Esophagus muscularis mucosa (tissue), 4 donors: ENCODE measurements around the gene NEURL4. TPM values are rescaled to one million over a fixed set of nuclear protein-coding genes. Genes with fewer than 3 reads are reported as not detected.

Source experiments
- DNase-seq: peaks from one replicate; pipeline ENCODE4 v3.0.0-alpha.2; 2017; ENCODE audit errors: extremely low spot score
- H3K27ac ChIP-seq, 4 donors: fragments of 200-600 bp; sonication (generic); replicated peaks in 1 of 4; 1 replicate in 3 of 4; 2 replicates in 1 of 4; pipeline ENCODE4 v1.5.1; 2016 to 2019; ENCODE audit warnings: mild to moderate bottlenecking in 1 of 4
- H3K27me3 ChIP-seq, 4 donors: fragments of 200-600 bp; sonication (generic); one replicate each; pipeline versions ENCODE4 v1.5.1 to v1.6.0; 2016 to 2019
- H3K36me3 ChIP-seq, 4 donors: fragments of 200-600 bp; sonication (generic); one replicate each; pipeline ENCODE4 v1.5.1; 2016 to 2019
- H3K4me1 ChIP-seq, 4 donors: fragments of 200-600 bp; sonication (generic); one replicate each; pipeline ENCODE4 v1.5.1; 2016 to 2019
- H3K4me3 ChIP-seq, 4 donors: fragments of 200-600 bp; sonication (generic); 1 replicate in 2 of 4; 2 replicates in 2 of 4; pipeline ENCODE4 v1.5.1; 2016 to 2019; ENCODE audit warnings: mild to moderate bottlenecking in 4 of 4, moderate library complexity in 1 of 4
- H3K9me3 ChIP-seq, 4 donors: fragments of 200-600 bp; sonication (generic); 1 replicate in 3 of 4; 2 replicates in 1 of 4; pipeline ENCODE4 v1.5.1; 2016 to 2019
- EP300 ChIP-seq: sonication (generic); formaldehyde crosslinking; IDR thresholded peaks from one replicate; pipeline ENCODE4 v1.6.1; 2017; ENCODE audit warnings: antibody characterized with exemption
- POLR2A ChIP-seq: fragments of 450-650 bp; IDR thresholded peaks from one replicate; pipeline ENCODE4 v1.6.1; 2017; ENCODE audit warnings: antibody characterized with exemption, moderate library complexity, mild to moderate bottlenecking, low read depth
- POLR2AphosphoS5 ChIP-seq, 2 donors: sonication (generic); formaldehyde crosslinking; IDR thresholded peaks; one replicate each; pipeline ENCODE4 v1.6.1; 2017; ENCODE audit warnings: antibody characterized with exemption in 2 of 2
- WGBS: methylation state at CpG from one replicate; pipeline ENCODE4 v1.1.5; 2018; 5-methylcytosine and 5-hydroxymethylcytosine counted together
- intact Hi-C: fragments of 100-400 bp; cut with DNase I; formaldehyde crosslinking; loops from one replicate; pipeline ENCODE4 v1.15.1; 2023
- total RNA-seq, 4 donors: library from RNA; depleted of rRNA; stranded (reverse); fragments of >200 nt; gene quantifications; one replicate each; pipeline versions ENCODE4 v1.1.0 to v1.2.1, GENCODE V29; 2016
- TF ChIP-seq, protein P1 (sequence below), 3 experiments: fragments of 200-600 bp in 2 of 3; fragments of 450-650 bp in 1 of 3; sonication (generic) in 2 of 3; IDR thresholded peaks; one replicate each; pipeline ENCODE4 v1.5.1; 2017 to 2019; ENCODE audit warnings: antibody characterized with exemption in 3 of 3, mild to moderate bottlenecking in 2 of 3, moderate library complexity in 1 of 3

Gene NEURL4
- total RNA-seq, 4 donors from 2014 or later: 13.9 to 27.0 (median 20.6) TPM

DNA sequence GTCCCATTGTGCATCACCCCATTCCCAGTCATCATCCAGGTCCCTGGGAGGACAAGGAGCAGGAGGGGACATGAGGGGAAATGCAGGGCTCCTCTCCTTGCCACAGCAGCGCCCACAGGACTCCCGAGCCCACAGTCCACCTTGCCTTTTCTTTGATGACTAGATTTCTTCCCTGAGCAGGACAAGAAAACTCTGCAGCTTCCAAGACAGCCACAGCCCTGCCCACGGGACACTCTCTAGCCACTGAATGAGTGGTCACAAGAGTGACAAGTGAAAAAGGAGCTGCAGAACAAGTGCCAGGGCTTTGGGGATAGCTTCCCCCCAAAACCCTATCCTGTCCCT lies 4.7 kb downstream of the NEURL4 start:
- H3K9me3 ChIP-seq: no peaks in the 10 kb centered on the region
- H3K27me3 ChIP-seq: no peaks in the 10 kb centered on the region
- no peak for TF ChIP-seq POLR2A
- TF ChIP-seq POLR2AphosphoS5 (IDR thresholded peaks at IDR 0.05): no peak
- TF ChIP-seq, protein P1, sequence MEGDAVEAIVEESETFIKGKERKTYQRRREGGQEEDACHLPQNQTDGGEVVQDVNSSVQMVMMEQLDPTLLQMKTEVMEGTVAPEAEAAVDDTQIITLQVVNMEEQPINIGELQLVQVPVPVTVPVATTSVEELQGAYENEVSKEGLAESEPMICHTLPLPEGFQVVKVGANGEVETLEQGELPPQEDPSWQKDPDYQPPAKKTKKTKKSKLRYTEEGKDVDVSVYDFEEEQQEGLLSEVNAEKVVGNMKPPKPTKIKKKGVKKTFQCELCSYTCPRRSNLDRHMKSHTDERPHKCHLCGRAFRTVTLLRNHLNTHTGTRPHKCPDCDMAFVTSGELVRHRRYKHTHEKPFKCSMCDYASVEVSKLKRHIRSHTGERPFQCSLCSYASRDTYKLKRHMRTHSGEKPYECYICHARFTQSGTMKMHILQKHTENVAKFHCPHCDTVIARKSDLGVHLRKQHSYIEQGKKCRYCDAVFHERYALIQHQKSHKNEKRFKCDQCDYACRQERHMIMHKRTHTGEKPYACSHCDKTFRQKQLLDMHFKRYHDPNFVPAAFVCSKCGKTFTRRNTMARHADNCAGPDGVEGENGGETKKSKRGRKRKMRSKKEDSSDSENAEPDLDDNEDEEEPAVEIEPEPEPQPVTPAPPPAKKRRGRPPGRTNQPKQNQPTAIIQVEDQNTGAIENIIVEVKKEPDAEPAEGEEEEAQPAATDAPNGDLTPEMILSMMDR (IDR thresholded peaks at IDR 0.05): no peak
- TF ChIP-seq EP300: no peak
- H3K36me3 ChIP-seq: peaks cover 34 to 83% (median 73%) of the 10 kb centered on the region in 4 donors
- no peak overlapping the region for H3K4me3 ChIP-seq
- DNase-seq: no peak
- H3K27ac ChIP-seq: no peak overlapping the region
- WGBS: 90% methylated on average over 2 of the region's 3 CpGs
- intact Hi-C loops: no loop called here
- peaks cover 10 to 26% (median 15%) of the 10 kb centered on the region in 4 donors for H3K4me1 ChIP-seq

DNA sequence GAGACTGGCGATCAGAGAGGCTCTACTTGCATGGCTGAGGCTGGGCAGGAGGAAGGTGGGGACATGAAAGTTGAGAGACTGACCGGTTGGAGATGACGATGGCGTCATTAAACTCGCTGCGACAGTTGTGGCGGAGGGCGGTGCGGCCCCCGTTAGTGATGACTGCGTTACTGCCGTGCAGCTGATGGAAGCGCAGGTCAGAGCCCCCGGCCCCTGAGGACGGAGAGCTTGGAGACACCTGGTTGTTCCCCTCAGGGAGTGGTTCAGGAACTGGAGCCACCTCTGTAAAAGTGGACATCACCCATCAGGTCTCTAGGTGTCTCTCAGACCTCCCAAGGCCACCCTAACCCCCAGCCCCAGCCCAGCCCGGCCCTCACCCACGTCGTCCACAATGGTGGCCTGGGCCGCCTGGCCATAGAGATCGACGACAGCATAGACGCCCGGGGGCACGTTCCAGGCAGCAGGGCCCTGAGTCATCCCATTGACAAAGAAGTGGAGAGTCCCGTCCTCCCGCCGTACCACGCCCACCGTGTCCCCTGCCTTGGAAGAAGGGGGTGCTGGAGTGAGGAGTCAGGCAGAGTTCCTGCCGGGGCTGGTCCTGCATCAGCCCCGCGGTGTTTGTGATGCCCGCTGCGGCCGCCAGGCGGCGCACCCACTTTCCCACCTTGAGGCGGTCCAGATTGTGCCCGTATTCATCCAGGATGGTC lies 5.3 kb downstream of the NEURL4 start:
- no peak overlapping the region for H3K27ac ChIP-seq
- H3K4me1 ChIP-seq: peaks cover 10 to 26% (median 14%) of the 10 kb centered on the region in 4 donors
- H3K27me3 ChIP-seq: no peaks in the 10 kb centered on the region
- intact Hi-C loops: no loop called here
- no peak for DNase-seq
- H3K36me3 ChIP-seq: peaks cover 36 to 88% (median 78%) of the 10 kb centered on the region in 4 donors
- TF ChIP-seq, protein P1 (IDR thresholded peaks at IDR 0.05): peak; percentile 72 to 89 (median 77)
- peak in 1 of 2 donors; percentile 20 for TF ChIP-seq POLR2AphosphoS5 (IDR thresholded peaks at IDR 0.05)
- TF ChIP-seq POLR2A: no peak
- WGBS: 73% methylated on average over 17 of the region's 39 CpGs
- no peak overlapping the region for H3K4me3 ChIP-seq
- no peaks in the 10 kb centered on the region for H3K9me3 ChIP-seq

DNA sequence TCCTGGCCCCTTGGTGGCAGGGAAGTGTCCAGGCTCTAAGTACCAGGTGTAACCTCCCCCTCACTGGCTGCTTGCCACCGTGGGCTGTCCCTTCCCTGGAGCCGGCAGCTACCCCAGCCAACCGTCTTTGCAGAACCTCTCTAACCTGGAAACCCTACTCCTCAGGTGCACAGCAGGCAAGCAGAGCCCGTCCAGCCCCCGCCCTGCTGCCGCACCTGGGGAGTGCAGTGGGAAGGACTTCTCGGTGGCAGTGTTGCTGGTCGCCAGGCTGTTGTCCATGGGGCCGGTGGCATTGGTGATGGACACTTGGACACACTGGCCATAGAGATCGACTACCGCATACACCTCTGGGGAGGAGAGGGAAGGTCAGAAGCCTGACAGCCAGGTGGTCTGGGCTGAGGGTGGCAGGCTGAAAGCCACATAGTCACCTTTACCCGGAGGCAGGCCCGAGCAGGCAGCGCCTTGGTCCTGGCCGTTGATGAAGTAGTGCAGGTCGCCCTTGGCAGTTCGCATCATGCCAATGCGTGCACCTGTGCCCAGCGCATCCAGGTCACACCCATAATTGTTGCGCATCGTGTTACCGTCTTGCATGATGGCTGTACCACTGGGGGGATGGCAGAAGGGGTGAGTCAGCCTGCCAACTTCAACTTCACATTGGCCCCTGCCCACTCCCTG lies 6.5 kb downstream of the NEURL4 start:
- intact Hi-C loops: no loop called here
- Histone ChIP-seq H3K9me3 (no peaks in the 10 kb centered on the region), H3K4me3 (no peak overlapping the region), H3K27ac (no peak overlapping the region), H3K27me3 (no peaks in the 10 kb centered on the region), H3K36me3 (peaks cover 48 to 100% (median 91%) of the 10 kb centered on the region in 4 donors), H3K4me1 (peaks cover 0 to 13% (median 4%) of the 10 kb centered on the region in 4 donors)
- WGBS: 90% methylated on average over 18 of the region's 22 CpGs
- no peak for DNase-seq
- TF ChIP-seq, protein P1 (IDR thresholded peaks at IDR 0.05): no peak

DNA sequence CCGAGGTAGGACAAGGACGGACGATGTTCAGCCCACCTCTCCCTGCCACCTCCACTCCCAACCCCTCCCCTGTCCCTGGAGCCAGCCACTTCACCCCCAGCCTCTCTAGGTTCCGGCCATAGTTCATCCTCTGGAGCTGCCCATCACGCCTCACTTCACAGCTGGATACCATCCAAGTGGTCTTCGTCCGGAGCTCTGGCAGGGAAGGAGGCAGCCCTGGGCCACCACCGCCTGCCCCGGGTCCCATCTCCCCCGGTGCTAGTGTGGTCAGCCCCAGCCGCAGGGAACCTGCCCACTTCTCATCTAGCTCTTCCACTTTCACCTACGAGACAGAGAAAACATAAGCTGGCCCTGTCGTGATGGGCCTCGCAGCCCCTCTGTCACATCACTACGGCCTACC lies 7.7 kb downstream of the NEURL4 start:
- H3K36me3 ChIP-seq: peaks cover 60 to 100% (median 94%) of the 10 kb centered on the region in 4 donors
- 87% methylated on average over 14 of the region's 15 CpGs for WGBS
- no peaks in the 10 kb centered on the region for H3K9me3 ChIP-seq
- intact Hi-C loops: no loop called here
- TF ChIP-seq POLR2A (no peak), EP300 (no peak), POLR2AphosphoS5 (IDR thresholded peaks at IDR 0.05) (no peak)
- TF ChIP-seq, protein P1 (IDR thresholded peaks at IDR 0.05): no peak
- no peak overlapping the region for H3K4me3 ChIP-seq
- DNase-seq: no peak
- peaks cover 0 to 6% (median 0%) of the 10 kb centered on the region in 4 donors for H3K4me1 ChIP-seq
- H3K27me3 ChIP-seq: no peaks in the 10 kb centered on the region
- H3K27ac ChIP-seq: no peak overlapping the region
